Stomach (tissue), 4 donors: Measurements from ENCODE around the gene METTL15.

Experiments
- EP300 ChIP-seq: sonication (generic); formaldehyde crosslinking; IDR thresholded peaks from one replicate; pipeline ENCODE4 v1.6.1; 2017; ENCODE audit warnings: antibody characterized with exemption
- TF ChIP-seq, protein P1 (sequence below), 7 experiments: fragments of 450-650 bp in 4 of 7; fragments of 200-600 bp in 3 of 7; sonication (generic) in 3 of 7; IDR thresholded peaks; one replicate each; pipeline ENCODE4 v1.5.1; 2016 to 2019; ENCODE audit warnings: antibody characterized with exemption in 7 of 7, control low read depth in 2 of 7, mild to moderate bottlenecking in 1 of 7

DNA sequence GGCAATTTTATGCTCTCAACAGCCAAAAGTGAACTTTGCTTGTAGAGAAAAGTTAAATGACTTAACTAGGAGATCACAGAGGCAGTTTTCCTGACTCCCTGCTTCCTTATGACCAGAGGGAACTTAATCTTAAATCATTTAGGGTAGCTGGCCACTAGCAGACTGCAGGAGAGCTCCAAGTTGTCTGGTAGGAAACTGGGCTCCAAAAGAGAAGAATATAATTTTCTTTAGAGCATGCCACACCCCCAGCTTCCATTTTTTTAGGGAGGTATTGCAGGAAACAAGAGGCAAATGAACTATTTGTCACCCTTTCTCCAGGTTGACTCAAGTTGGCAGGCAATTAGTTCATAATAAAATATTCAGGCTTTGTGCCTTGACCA lies 2.6 kb downstream of the METTL15 start:
- TF ChIP-seq, protein P1, sequence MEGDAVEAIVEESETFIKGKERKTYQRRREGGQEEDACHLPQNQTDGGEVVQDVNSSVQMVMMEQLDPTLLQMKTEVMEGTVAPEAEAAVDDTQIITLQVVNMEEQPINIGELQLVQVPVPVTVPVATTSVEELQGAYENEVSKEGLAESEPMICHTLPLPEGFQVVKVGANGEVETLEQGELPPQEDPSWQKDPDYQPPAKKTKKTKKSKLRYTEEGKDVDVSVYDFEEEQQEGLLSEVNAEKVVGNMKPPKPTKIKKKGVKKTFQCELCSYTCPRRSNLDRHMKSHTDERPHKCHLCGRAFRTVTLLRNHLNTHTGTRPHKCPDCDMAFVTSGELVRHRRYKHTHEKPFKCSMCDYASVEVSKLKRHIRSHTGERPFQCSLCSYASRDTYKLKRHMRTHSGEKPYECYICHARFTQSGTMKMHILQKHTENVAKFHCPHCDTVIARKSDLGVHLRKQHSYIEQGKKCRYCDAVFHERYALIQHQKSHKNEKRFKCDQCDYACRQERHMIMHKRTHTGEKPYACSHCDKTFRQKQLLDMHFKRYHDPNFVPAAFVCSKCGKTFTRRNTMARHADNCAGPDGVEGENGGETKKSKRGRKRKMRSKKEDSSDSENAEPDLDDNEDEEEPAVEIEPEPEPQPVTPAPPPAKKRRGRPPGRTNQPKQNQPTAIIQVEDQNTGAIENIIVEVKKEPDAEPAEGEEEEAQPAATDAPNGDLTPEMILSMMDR (IDR thresholded peaks at IDR 0.05), result no peak
- no peak for TF ChIP-seq EP300
